GM18868 (cell line): Measurements from ENCODE around the gene CWF19L2.
"Not testable (repeated sequence)": the region's sequence is repeated elsewhere in the genome, so short reads cannot be mapped to it uniquely, and the experiment has no call there.

Experiments
- ATAC-seq: cut with Tn5 transposase; IDR thresholded peaks from one replicate; pipeline ENCODE4 v1.9.1; 2021; ENCODE audit warnings: mild to moderate bottlenecking, moderate library complexity; ENCODE audit not compliant: unreplicated experiment

Gene CWF19L2

GRCh38 chr11:107457558-107458271 is at the start of gene CWF19L2:
TSS of gene CWF19L2 (minus strand) at chr11:107457825. CDS start at chr11:107457816, 9 bp downstream.
- peak; percentile 98 for ATAC-seq

- ATAC-seq = no peak
Observed at GRCh38 chr11:107505647-107506225, 48.1 kb upstream of the CWF19L2 start.

GRCh38 chr11:107504981-107505380 is 47.4 kb upstream of the CWF19L2 start:
- no peak for ATAC-seq

- ATAC-seq = no peak
Observed at GRCh38 chr11:107501713-107502112, 44.1 kb upstream of the CWF19L2 start.

GRCh38 chr11:107497371-107497770 is 39.7 kb upstream of the CWF19L2 start:
- ATAC-seq = not testable (repeated sequence)

- no peak for ATAC-seq
Observed at GRCh38 chr11:107496011-107496410, 38.4 kb upstream of the CWF19L2 start.

GRCh38 chr11:107494055-107494454 is 36.4 kb upstream of the CWF19L2 start:
- ATAC-seq = no peak

- no peak for ATAC-seq
Observed at GRCh38 chr11:107493117-107493516, 35.5 kb upstream of the CWF19L2 start.

GRCh38 chr11:107490836-107491235 is 33.2 kb upstream of the CWF19L2 start:
- no peak for ATAC-seq

- ATAC-seq = no peak
Observed at GRCh38 chr11:107482234-107482633, 24.6 kb upstream of the CWF19L2 start.

GRCh38 chr11:107478922-107479321 is 21.3 kb upstream of the CWF19L2 start:
- ATAC-seq = no peak

- ATAC-seq = no peak
Observed at GRCh38 chr11:107477820-107478219, 20.2 kb upstream of the CWF19L2 start.

- ATAC-seq = no peak
Observed at GRCh38 chr11:107473792-107474191, 16.2 kb upstream of the CWF19L2 start.

- no peak for ATAC-seq
Observed at GRCh38 chr11:107472966-107473365, 15.3 kb upstream of the CWF19L2 start.

- no peak for ATAC-seq
Observed at GRCh38 chr11:107468596-107468995, 11.0 kb upstream of the CWF19L2 start.

GRCh38 chr11:107467696-107468095 is 10.1 kb upstream of the CWF19L2 start:
- ATAC-seq = no peak

- ATAC-seq = not testable (repeated sequence)
Observed at GRCh38 chr11:107466275-107466866, 8.7 kb upstream of the CWF19L2 start.

GRCh38 chr11:107457205-107457557 is 444 bp downstream of the CWF19L2 start:
- peak; percentile 31 for ATAC-seq

- ATAC-seq = no peak
Observed at GRCh38 chr11:107453594-107454286, 3.9 kb downstream of the CWF19L2 start.

GRCh38 chr11:107446822-107447431 is 10.7 kb downstream of the CWF19L2 start:
- ATAC-seq = peak; percentile 47

GRCh38 chr11:107442715-107443215 is 14.9 kb downstream of the CWF19L2 start:
- no peak for ATAC-seq
